Suprapubic skin (tissue), 4 donors: ENCODE measurements around the gene TOM1L2.

Experiments
- POLR2A ChIP-seq, 2 donors: fragments of 450-650 bp; IDR thresholded peaks; one replicate each; pipeline ENCODE4 v1.6.1; 2017; ENCODE audit warnings: antibody characterized with exemption in 2 of 2, mild to moderate bottlenecking in 2 of 2, moderate library complexity in 2 of 2
- POLR2AphosphoS5 ChIP-seq, 3 donors: sonication (generic); formaldehyde crosslinking; IDR thresholded peaks; one replicate each; pipeline ENCODE4 v1.6.1; 2017; ENCODE audit warnings: antibody characterized with exemption in 3 of 3
- TF ChIP-seq, protein P1 (sequence below), 2 donors: fragments of 200-600 bp in 1 of 2; fragments of 450-650 bp in 1 of 2; sonication (generic) in 1 of 2; IDR thresholded peaks; one replicate each; pipeline ENCODE4 v1.5.1; 2016 to 2019; ENCODE audit warnings: antibody characterized with exemption in 2 of 2, mild to moderate bottlenecking in 1 of 2, moderate library complexity in 1 of 2

DNA sequence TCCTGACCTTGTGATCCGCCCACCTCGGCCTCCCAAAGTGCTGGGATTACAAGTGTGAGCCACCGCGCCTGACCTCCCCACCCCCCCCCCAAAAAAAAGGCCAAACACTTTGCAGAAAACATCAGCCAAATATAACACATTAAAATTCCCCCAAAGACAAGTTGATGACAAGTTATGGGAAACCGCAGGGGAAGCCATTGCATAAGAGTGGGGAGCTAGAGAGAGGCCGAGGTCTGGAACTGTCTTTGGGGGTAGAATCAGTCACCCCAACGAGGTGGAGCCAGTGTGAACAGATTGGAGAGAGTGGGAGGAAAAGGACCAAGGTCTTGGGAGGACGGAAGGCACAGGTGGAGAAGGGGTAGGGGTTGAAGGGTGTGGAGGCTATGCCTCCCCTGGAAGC, 3.2 kb upstream of the TOM1L2 start:
- TF ChIP-seq, protein P1, sequence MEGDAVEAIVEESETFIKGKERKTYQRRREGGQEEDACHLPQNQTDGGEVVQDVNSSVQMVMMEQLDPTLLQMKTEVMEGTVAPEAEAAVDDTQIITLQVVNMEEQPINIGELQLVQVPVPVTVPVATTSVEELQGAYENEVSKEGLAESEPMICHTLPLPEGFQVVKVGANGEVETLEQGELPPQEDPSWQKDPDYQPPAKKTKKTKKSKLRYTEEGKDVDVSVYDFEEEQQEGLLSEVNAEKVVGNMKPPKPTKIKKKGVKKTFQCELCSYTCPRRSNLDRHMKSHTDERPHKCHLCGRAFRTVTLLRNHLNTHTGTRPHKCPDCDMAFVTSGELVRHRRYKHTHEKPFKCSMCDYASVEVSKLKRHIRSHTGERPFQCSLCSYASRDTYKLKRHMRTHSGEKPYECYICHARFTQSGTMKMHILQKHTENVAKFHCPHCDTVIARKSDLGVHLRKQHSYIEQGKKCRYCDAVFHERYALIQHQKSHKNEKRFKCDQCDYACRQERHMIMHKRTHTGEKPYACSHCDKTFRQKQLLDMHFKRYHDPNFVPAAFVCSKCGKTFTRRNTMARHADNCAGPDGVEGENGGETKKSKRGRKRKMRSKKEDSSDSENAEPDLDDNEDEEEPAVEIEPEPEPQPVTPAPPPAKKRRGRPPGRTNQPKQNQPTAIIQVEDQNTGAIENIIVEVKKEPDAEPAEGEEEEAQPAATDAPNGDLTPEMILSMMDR (IDR thresholded peaks at IDR 0.05), result no peak
- no peak for TF ChIP-seq POLR2A (IDR thresholded peaks at IDR 0.05)
- no peak for TF ChIP-seq POLR2AphosphoS5 (IDR thresholded peaks at IDR 0.05)
